Measurements from ENCODE around the gene TRMT6. TPM values are rescaled to one million over a fixed set of nuclear protein-coding genes. Genes with fewer than 3 reads are reported as not detected.

Gene TRMT6
- polyA plus RNA-seq, 1 donor (not counting 4 experiments of a cell fraction or from before 2014, with no cell fraction given) = 26.3 TPM

DNA sequence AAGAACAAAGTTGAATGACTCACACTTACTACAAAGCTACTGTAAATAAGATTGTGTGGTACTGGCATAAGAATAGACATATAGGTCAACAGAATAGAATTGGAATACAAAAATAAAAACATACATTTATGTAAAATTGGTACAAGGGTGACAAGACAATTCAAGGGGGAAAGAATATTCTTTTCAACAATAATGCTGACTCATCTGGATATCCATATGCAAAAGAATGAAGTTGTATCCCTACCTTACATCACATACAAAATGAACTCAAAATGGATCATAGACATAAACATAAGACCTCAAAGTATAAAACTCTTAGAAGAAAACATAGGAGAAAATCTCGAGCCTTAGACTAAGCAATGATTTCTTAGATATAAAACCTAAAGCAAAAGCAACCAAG, 50.9 kb downstream of the TRMT6 start:
- H3K4me3 ChIP-seq (ENCODE audit: control insufficient read depth in 2 of 3, extremely low read depth in 1 of 3, insufficient read depth in 2 of 3, low read depth in 1 of 3, low read length in 3 of 3) = no peak overlapping the region
- H3K9me3 ChIP-seq (ENCODE audit: control insufficient read depth, low read depth, low read length) = no peaks in the 10 kb centered on the region
- dilution Hi-C loops (cut with MboI; ENCODE audit: extremely low pct_ligation_motif_present, low sequenced_read_pairs) = no loop called here
- DNase-seq (ENCODE audit: low read depth, low spot score) = no peak
- TF ChIP-seq, protein P1, sequence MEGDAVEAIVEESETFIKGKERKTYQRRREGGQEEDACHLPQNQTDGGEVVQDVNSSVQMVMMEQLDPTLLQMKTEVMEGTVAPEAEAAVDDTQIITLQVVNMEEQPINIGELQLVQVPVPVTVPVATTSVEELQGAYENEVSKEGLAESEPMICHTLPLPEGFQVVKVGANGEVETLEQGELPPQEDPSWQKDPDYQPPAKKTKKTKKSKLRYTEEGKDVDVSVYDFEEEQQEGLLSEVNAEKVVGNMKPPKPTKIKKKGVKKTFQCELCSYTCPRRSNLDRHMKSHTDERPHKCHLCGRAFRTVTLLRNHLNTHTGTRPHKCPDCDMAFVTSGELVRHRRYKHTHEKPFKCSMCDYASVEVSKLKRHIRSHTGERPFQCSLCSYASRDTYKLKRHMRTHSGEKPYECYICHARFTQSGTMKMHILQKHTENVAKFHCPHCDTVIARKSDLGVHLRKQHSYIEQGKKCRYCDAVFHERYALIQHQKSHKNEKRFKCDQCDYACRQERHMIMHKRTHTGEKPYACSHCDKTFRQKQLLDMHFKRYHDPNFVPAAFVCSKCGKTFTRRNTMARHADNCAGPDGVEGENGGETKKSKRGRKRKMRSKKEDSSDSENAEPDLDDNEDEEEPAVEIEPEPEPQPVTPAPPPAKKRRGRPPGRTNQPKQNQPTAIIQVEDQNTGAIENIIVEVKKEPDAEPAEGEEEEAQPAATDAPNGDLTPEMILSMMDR (optimal IDR thresholded peaks at IDR 0.05 in 1 of 3, IDR thresholded peaks at IDR 0.05 in 1 of 3, conservative IDR thresholded peaks at IDR 0.05 in 1 of 3; ENCODE audit: extremely low read depth in 1 of 3, insufficient read depth in 2 of 3, low read length in 3 of 3) = no peak
- TF ChIP-seq EZH2 (IDR thresholded peaks at IDR 0.05; ENCODE audit: low read length) = no peak
- no peak overlapping the region for H3K9ac ChIP-seq (ENCODE audit: control insufficient read depth, extremely low read depth, insufficient read depth, low read length)
- peaks cover 7% of the 10 kb centered on the region for H3K27me3 ChIP-seq (ENCODE audit: control insufficient read depth, extremely low read depth, insufficient read depth, low read length)
- no peaks in the 10 kb centered on the region for H3K36me3 ChIP-seq (ENCODE audit: control insufficient read depth in 2 of 2, extremely low read depth in 1 of 2, insufficient read depth in 2 of 2, low read length in 2 of 2)
- no peak overlapping the region for H3K4me2 ChIP-seq (ENCODE audit: control insufficient read depth, extremely low read depth, insufficient read depth, low read depth, low read length)
- no peaks in the 10 kb centered on the region for H3K4me1 ChIP-seq (ENCODE audit: control insufficient read depth, extremely low read depth, insufficient read depth, low read length)
- H3K79me2 ChIP-seq (ENCODE audit: control insufficient read depth, insufficient read depth, low read length) = no peaks in the 10 kb centered on the region
- H3K27ac ChIP-seq (ENCODE audit: control insufficient read depth, insufficient read depth, low read length) = no peak overlapping the region
- no peaks in the 10 kb centered on the region for H4K20me1 ChIP-seq (ENCODE audit: control insufficient read depth, extremely low read depth, insufficient read depth, low read length)
- no peak overlapping the region for H2AFZ ChIP-seq (ENCODE audit: control insufficient read depth, low read length)
- no peaks in the 10 kb centered on the region for H3K9me1 ChIP-seq (ENCODE audit: control insufficient read depth, extremely low read depth, insufficient read depth, low read length)
- FAIRE-seq = no peak

DNA sequence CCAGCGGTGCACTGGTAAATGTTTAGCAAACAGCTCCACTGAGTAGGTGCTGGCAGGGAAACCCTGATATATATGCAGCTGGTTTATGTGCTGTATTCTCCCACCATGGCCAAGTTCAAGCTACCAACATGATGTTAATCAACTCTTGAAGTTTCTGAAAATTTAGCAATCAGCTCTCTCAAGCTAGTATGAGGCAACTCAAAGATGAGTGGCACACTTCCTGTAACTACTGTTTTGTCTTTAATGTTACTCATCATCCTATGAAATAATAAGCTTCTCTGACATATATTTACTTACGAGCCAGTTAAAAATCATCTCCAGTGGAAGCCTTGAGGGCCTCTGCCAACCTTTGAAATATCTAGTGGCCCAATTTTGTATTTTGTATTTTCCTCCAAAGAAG, 54.7 kb downstream of the TRMT6 start:
- H3K27me3 ChIP-seq (ENCODE audit: control insufficient read depth, extremely low read depth, insufficient read depth, low read length) = peaks cover 4% of the 10 kb centered on the region
- dilution Hi-C loops (cut with MboI; ENCODE audit: extremely low pct_ligation_motif_present, low sequenced_read_pairs) = no loop called here
- FAIRE-seq = no peak
- no peak for DNase-seq (ENCODE audit: low read depth, low spot score)
- H4K20me1 ChIP-seq (ENCODE audit: control insufficient read depth, extremely low read depth, insufficient read depth, low read length) = no peaks in the 10 kb centered on the region
- H3K79me2 ChIP-seq (ENCODE audit: control insufficient read depth, insufficient read depth, low read length) = no peaks in the 10 kb centered on the region
- no peak overlapping the region for H3K4me3 ChIP-seq (ENCODE audit: control insufficient read depth in 2 of 3, extremely low read depth in 1 of 3, insufficient read depth in 2 of 3, low read depth in 1 of 3, low read length in 3 of 3)
- TF ChIP-seq EZH2 (IDR thresholded peaks at IDR 0.05; ENCODE audit: low read length) = no peak
- TF ChIP-seq, protein P1 (optimal IDR thresholded peaks at IDR 0.05 in 1 of 3, IDR thresholded peaks at IDR 0.05 in 1 of 3, conservative IDR thresholded peaks at IDR 0.05 in 1 of 3; ENCODE audit: extremely low read depth in 1 of 3, insufficient read depth in 2 of 3, low read length in 3 of 3) = no peak
- H3K4me1 ChIP-seq (ENCODE audit: control insufficient read depth, extremely low read depth, insufficient read depth, low read length) = no peaks in the 10 kb centered on the region
- no peak overlapping the region for H3K27ac ChIP-seq (ENCODE audit: control insufficient read depth, insufficient read depth, low read length)
- H3K9ac ChIP-seq (ENCODE audit: control insufficient read depth, extremely low read depth, insufficient read depth, low read length) = no peak overlapping the region
- no peaks in the 10 kb centered on the region for H3K36me3 ChIP-seq (ENCODE audit: control insufficient read depth in 2 of 2, extremely low read depth in 1 of 2, insufficient read depth in 2 of 2, low read length in 2 of 2)
- no peaks in the 10 kb centered on the region for H3K9me3 ChIP-seq (ENCODE audit: control insufficient read depth, low read depth, low read length)
- H3K9me1 ChIP-seq (ENCODE audit: control insufficient read depth, extremely low read depth, insufficient read depth, low read length) = no peaks in the 10 kb centered on the region
- H3K4me2 ChIP-seq (ENCODE audit: control insufficient read depth, extremely low read depth, insufficient read depth, low read depth, low read length) = no peak overlapping the region
- no peak overlapping the region for H2AFZ ChIP-seq (ENCODE audit: control insufficient read depth, low read length)

Measured in keratinocyte (primary cell).